Liver (tissue), 9 donors: ENCODE data around the gene NOX3. TPM values are rescaled to one million over a fixed set of nuclear protein-coding genes. Genes with fewer than 3 reads are reported as not detected.

ENCODE experiments used
- DNase-seq: peaks from one replicate; pipeline ENCODE4 v3.0.0-alpha.2; 2017; ENCODE audit warnings: low spot score
- H3K27ac ChIP-seq, 2 donors: one replicate each; pipeline ENCODE4 v1.7.0; 2013; ENCODE audit warnings: inconsistent platforms in 2 of 2, low read length in 2 of 2, control low read depth in 1 of 2, low read depth in 1 of 2, mild to moderate bottlenecking in 1 of 2
- H3K27me3 ChIP-seq, 4 donors: one replicate each; pipeline versions ENCODE4 v1.6.1 to v1.7.0; 2013; ENCODE audit warnings: low read length in 3 of 4, inconsistent platforms in 1 of 4, mild to moderate bottlenecking in 1 of 4, moderate library complexity in 1 of 4; ENCODE audit not compliant: control insufficient read depth in 4 of 4, insufficient read depth in 4 of 4
- H3K36me3 ChIP-seq, 4 donors: one replicate each; pipeline versions ENCODE4 v1.6.1 to v1.7.0; 2013; ENCODE audit warnings: low read length in 3 of 4, mild to moderate bottlenecking in 3 of 4, low read depth in 1 of 4, moderate library complexity in 1 of 4; ENCODE audit not compliant: control insufficient read depth in 4 of 4, insufficient read depth in 3 of 4
- H3K4me1 ChIP-seq, 4 donors: one replicate each; pipeline versions ENCODE4 v1.6.1 to v1.7.0; 2013; ENCODE audit warnings: low read length in 3 of 4, mild to moderate bottlenecking in 3 of 4, moderate library complexity in 1 of 4; ENCODE audit not compliant: control insufficient read depth in 4 of 4, insufficient read depth in 4 of 4
- H3K4me3 ChIP-seq, 3 donors: one replicate each; pipeline versions ENCODE4 v1.6.1 to v1.7.0; 2013; ENCODE audit warnings: low read length in 3 of 3, control low read depth in 1 of 3, low read depth in 1 of 3, mild to moderate bottlenecking in 1 of 3
- H3K9ac ChIP-seq, 2 donors: one replicate each; pipeline ENCODE4 v1.7.0; 2013; ENCODE audit warnings: low read length in 2 of 2, mild to moderate bottlenecking in 2 of 2, moderate library complexity in 2 of 2, control low read depth in 1 of 2, low read depth in 1 of 2
- H3K9me3 ChIP-seq, 4 donors: one replicate each; pipeline versions ENCODE4 v1.6.1 to v1.7.0; 2013; ENCODE audit warnings: low read length in 3 of 4; ENCODE audit not compliant: control insufficient read depth in 4 of 4
- ATF3 ChIP-seq: IDR thresholded peaks from 2 replicates; pipeline ENCODE4 v1.6.1; 2016; ENCODE audit warnings: antibody characterized with exemption
- CTCF ChIP-seq: fragments of 150-350 bp; IDR thresholded peaks from 2 replicates; pipeline ENCODE4 v1.5.1; 2017; ENCODE audit warnings: improper control_type of control experiment, low read depth, low read length; ENCODE audit not compliant: missing input control
- EGR1 ChIP-seq, 2 donors: IDR thresholded peaks; 2 replicates each; pipeline ENCODE4 v1.6.1; 2016 to 2018; ENCODE audit warnings: antibody characterized with exemption in 2 of 2, low read depth in 2 of 2
- FOXA1 ChIP-seq: IDR thresholded peaks from 2 replicates; pipeline ENCODE4 v1.6.1; 2016; ENCODE audit warnings: antibody characterized with exemption
- FOXA2 ChIP-seq: IDR thresholded peaks from 2 replicates; pipeline ENCODE4 v1.6.1; 2016; ENCODE audit warnings: antibody characterized with exemption
- GABPA ChIP-seq, 2 donors: IDR thresholded peaks in 1 of 2; conservative IDR thresholded peaks in 1 of 2; 2 replicates each; pipeline ENCODE4 v1.6.1; 2016; ENCODE audit warnings: antibody characterized with exemption in 2 of 2, mild to moderate bottlenecking in 1 of 2, moderate library complexity in 1 of 2
- HNF4A ChIP-seq, 2 donors: conservative IDR thresholded peaks; 2 replicates each; pipeline ENCODE4 v1.6.1; 2016; ENCODE audit warnings: antibody characterized with exemption in 2 of 2, mild to moderate bottlenecking in 2 of 2
- HNF4G ChIP-seq: IDR thresholded peaks from 2 replicates; pipeline ENCODE4 v1.6.1; 2016; ENCODE audit warnings: antibody characterized with exemption
- JUND ChIP-seq, 2 donors: IDR thresholded peaks; 2 replicates each; pipeline ENCODE4 v1.6.1; 2016; ENCODE audit warnings: antibody characterized with exemption in 2 of 2
- MAX ChIP-seq: IDR thresholded peaks from 2 replicates; pipeline ENCODE4 v1.6.1; 2016; ENCODE audit warnings: antibody characterized with exemption
- NR2F2 ChIP-seq: IDR thresholded peaks from 2 replicates; pipeline ENCODE4 v1.6.1; 2016; ENCODE audit warnings: antibody characterized with exemption
- RAD21 ChIP-seq, 2 donors: IDR thresholded peaks; 2 replicates each; pipeline ENCODE4 v1.6.1; 2016; ENCODE audit warnings: antibody characterized with exemption in 2 of 2, mild to moderate bottlenecking in 2 of 2
- REST ChIP-seq: IDR thresholded peaks from 2 replicates; pipeline ENCODE4 v1.6.1; 2016; ENCODE audit warnings: antibody characterized with exemption, mild to moderate bottlenecking
- RXRA ChIP-seq, 2 donors: IDR thresholded peaks; 2 replicates each; pipeline ENCODE4 v1.6.1; 2017 to 2018; ENCODE audit warnings: antibody characterized with exemption in 2 of 2, mild to moderate bottlenecking in 1 of 2
- SP1 ChIP-seq: IDR thresholded peaks from 2 replicates; pipeline ENCODE4 v1.6.1; 2018; ENCODE audit warnings: antibody characterized with exemption, mild to moderate bottlenecking
- TAF1 ChIP-seq: conservative IDR thresholded peaks from 2 replicates; pipeline ENCODE4 v1.6.1; 2016; ENCODE audit warnings: antibody characterized with exemption, mild to moderate bottlenecking
- YY1 ChIP-seq: IDR thresholded peaks from 2 replicates; pipeline ENCODE4 v1.6.1; 2016; ENCODE audit warnings: antibody characterized with exemption, mild to moderate bottlenecking
- ZBTB33 ChIP-seq: IDR thresholded peaks from 2 replicates; pipeline ENCODE4 v1.6.1; 2016; ENCODE audit warnings: antibody characterized with exemption
- WGBS: extraction: QIAGEN DNeasy Blood & Tissue Kit; methylation state at CpG from one replicate; pipeline ENCODE4 v1.1.7; 2013; 5-methylcytosine and 5-hydroxymethylcytosine counted together
- polyA plus RNA-seq, 2 donors: library from polyadenylated mRNA; stranded (reverse) in 1 of 2; unstranded in 1 of 2; fragments of 200-250 nt in 1 of 2; fragments of >200 nt in 1 of 2; fragmentation: Nextera tagmentation in 1 of 2; extraction: Ambion mirVana in 1 of 2; gene quantifications; one replicate each; pipeline versions ENCODE4 v1.2.1 to v1.2.3, GENCODE V29; 2013 to 2015
- total RNA-seq, 2 donors: library from RNA; depleted of rRNA; stranded (reverse); fragments of >200 nt; gene quantifications; one replicate each; pipeline ENCODE4 v1.2.3, GENCODE V29; 2014
- donor health status: healthy.
- donor health status: healthy.
- donor health status: healthy.
- donor health status: healthy.
- donor health status: healthy.

The NOX3 gene
- total and polyA plus RNA-seq, 4 donors: not detected

GRCh38 chr6:155420492-155420891 lies 35.1 kb downstream of the NOX3 start (continued):
- no peak for TF ChIP-seq MAX
- no peak for TF ChIP-seq ATF3

GRCh38 chr6:155419161-155419560 lies 36.5 kb downstream of the NOX3 start:
- Histone ChIP-seq H3K36me3 (no peaks in the 10 kb centered on the region), H3K9me3 (no peaks in the 10 kb centered on the region), H3K4me1 (no peaks in the 10 kb centered on the region), H3K27me3 (peaks cover 0 to 4% (median 0%) of the 10 kb centered on the region in 4 donors), H3K27ac (no peak overlapping the region), H3K4me3 (no peak overlapping the region), H3K9ac (no peak overlapping the region)
- TF ChIP-seq YY1: no peak
- no peak for TF ChIP-seq RAD21 (IDR thresholded peaks at IDR 0.05)
- WGBS: 87% methylated on average over 4 of the region's 4 CpGs
- no peak for DNase-seq

GRCh38 chr6:155418017-155418761 lies 37.5 kb downstream of the NOX3 start:
- DNase-seq: no peak
- H3K36me3 ChIP-seq: no peaks in the 10 kb centered on the region
- 58% methylated on average over 9 of the region's 9 CpGs for WGBS
- no peak overlapping the region for H3K9ac ChIP-seq
- H3K27me3 ChIP-seq: peaks cover 0 to 4% (median 0%) of the 10 kb centered on the region in 4 donors
- H3K9me3 ChIP-seq: no peaks in the 10 kb centered on the region
- TF ChIP-seq YY1 (no peak), ZBTB33 (no peak), NR2F2 (no peak), TAF1 (no peak), HNF4A (conservative IDR thresholded peaks at IDR 0.05) (no peak), REST (no peak), JUND (IDR thresholded peaks at IDR 0.05) (no peak), FOXA2 (no peak), FOXA1 (no peak), CTCF (no peak), SP1 (no peak), RAD21 (IDR thresholded peaks at IDR 0.05) (no peak), MAX (no peak), RXRA (IDR thresholded peaks at IDR 0.05) (no peak), HNF4G (no peak), GABPA (IDR thresholded peaks at IDR 0.05 in 1 of 2, conservative IDR thresholded peaks at IDR 0.05 in 1 of 2) (no peak), EGR1 (IDR thresholded peaks at IDR 0.05; ENCODE audit: low read depth in 2 of 2) (no peak), ATF3 (no peak)
- H3K4me3 ChIP-seq: no peak overlapping the region
- peak overlapping the region in 1 of 2 donors; percentile 29 for H3K27ac ChIP-seq
- H3K4me1 ChIP-seq: no peaks in the 10 kb centered on the region
